ENCODE results near the gene ACOXL.

Gene ACOXL

DNA sequence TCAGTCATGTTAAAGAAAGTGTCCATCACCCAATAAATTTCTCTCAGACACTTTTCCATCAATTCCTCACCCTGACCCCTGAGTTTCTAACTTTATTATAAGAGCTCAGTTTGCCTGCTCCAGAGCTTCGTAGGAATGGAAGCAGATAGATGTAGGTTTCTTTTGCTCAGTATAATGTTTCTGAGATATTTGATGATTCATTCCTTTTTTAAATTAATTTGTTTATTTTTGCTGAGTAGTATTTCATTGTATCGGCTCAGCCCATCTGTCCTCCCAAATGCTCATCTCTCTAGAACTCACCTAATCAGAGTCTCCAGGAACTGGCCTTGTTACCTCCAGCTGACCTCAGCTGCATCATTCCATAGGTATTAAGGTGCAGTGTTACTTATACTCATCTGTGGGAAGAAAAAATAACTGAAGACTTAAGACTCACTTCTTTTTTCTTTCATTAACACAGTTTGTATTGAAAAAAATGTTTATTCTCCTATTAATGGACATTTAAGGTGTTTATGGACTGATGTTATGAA is 376.4 kb downstream of the ACOXL start:
- Histone ChIP-seq H4K20me1 (ENCODE audit: insufficient read depth, low read length) (no peaks in the 10 kb centered on the region), H3F3A (ENCODE audit: insufficient read depth, low read length) (no peaks in the 10 kb centered on the region), H3K4me1 (ENCODE audit: insufficient read depth, low read length, severe bottlenecking) (no peaks in the 10 kb centered on the region), H3K4me3 (ENCODE audit: low read depth, low read length, poor library complexity, severe bottlenecking) (no peak overlapping the region), H2AFZ (ENCODE audit: low read length) (no peak overlapping the region), H3K9me3 (ENCODE audit: low read length) (no peaks in the 10 kb centered on the region), H3K9me2 (ENCODE audit: low read depth, low read length) (no peaks in the 10 kb centered on the region), H3K27me3 (ENCODE audit: insufficient read depth, low read length) (no peaks in the 10 kb centered on the region), H3K9ac (ENCODE audit: low read length) (no peak overlapping the region), H3K27ac (ENCODE audit: low read depth, low read length, poor library complexity, severe bottlenecking) (no peak overlapping the region), H3K4me2 (ENCODE audit: low read length) (no peak overlapping the region), H3K36me3 (ENCODE audit: insufficient read depth, low read length) (no peaks in the 10 kb centered on the region), H3K79me2 (ENCODE audit: insufficient read depth, low read length) (no peaks in the 10 kb centered on the region)
- TF ChIP-seq EZH2 (IDR thresholded peaks at IDR 0.05; ENCODE audit: borderline replicate concordance, low read length): no peak
- TF ChIP-seq, protein P1, sequence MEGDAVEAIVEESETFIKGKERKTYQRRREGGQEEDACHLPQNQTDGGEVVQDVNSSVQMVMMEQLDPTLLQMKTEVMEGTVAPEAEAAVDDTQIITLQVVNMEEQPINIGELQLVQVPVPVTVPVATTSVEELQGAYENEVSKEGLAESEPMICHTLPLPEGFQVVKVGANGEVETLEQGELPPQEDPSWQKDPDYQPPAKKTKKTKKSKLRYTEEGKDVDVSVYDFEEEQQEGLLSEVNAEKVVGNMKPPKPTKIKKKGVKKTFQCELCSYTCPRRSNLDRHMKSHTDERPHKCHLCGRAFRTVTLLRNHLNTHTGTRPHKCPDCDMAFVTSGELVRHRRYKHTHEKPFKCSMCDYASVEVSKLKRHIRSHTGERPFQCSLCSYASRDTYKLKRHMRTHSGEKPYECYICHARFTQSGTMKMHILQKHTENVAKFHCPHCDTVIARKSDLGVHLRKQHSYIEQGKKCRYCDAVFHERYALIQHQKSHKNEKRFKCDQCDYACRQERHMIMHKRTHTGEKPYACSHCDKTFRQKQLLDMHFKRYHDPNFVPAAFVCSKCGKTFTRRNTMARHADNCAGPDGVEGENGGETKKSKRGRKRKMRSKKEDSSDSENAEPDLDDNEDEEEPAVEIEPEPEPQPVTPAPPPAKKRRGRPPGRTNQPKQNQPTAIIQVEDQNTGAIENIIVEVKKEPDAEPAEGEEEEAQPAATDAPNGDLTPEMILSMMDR (IDR thresholded peaks at IDR 0.05; ENCODE audit: low read length): no peak

DNA sequence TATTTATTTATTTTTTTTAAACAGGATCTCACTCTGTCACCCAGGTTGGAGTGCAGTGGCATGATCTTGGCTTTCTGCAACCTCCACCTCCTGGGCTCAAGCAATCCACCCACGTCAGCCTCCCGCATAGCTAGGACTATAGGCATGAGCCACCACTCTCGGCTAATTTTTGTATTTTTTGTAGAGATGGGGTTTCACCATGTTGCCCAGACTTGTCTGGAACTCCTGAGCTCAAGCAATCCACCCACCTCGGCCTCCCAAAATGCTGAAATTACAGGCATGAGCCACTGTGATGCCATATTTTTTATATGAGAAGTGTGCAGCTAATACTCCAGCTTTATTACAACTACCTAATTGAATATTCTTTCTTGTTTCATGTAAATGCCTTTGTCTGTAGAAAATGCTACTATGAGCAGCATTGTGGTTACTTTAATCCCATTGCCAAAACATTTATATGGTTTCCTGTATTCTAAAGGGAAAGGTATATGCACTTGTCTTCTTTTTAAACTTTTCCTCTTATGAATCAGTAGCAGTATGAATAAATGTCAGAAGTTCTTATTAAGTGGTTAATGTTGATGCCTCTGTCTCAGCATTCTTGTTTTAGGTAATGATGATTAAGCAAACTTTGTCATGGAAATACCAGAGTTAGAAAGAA is 378.9 kb downstream of the ACOXL start:
- H3K9me2 ChIP-seq (ENCODE audit: low read depth, low read length): no peaks in the 10 kb centered on the region

DNA sequence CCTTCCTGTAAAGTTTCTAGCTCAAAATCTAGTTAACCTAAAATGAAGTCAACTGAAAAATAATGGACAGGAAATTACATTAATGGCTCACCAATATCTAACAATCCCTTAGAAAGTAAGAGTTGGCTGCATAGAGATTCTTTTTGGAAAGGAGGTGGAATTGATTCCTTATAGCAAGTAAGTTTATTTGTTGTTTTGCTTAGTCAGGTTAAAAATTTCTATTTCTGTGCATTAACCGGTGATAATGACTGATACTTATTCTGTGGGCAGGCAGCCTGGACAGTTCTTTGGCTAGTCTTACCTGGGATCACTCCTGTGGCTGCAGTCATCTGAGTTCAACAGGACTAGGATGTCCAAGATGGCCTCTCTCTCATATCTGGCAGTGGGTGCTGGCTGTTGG is 381.5 kb downstream of the ACOXL start:
- Histone ChIP-seq H3K4me1 (ENCODE audit: insufficient read depth, low read length, severe bottlenecking) (peaks cover 31% of the 10 kb centered on the region), H3K9me3 (ENCODE audit: low read length) (no peaks in the 10 kb centered on the region), H3K27me3 (ENCODE audit: insufficient read depth, low read length) (no peaks in the 10 kb centered on the region), H3K9me2 (ENCODE audit: low read depth, low read length) (no peaks in the 10 kb centered on the region), H3K4me3 (ENCODE audit: low read depth, low read length, poor library complexity, severe bottlenecking) (no peak overlapping the region), H3K79me2 (ENCODE audit: insufficient read depth, low read length) (no peaks in the 10 kb centered on the region), H3K27ac (ENCODE audit: low read depth, low read length, poor library complexity, severe bottlenecking) (no peak overlapping the region), H2AFZ (ENCODE audit: low read length) (no peak overlapping the region), H3K36me3 (ENCODE audit: insufficient read depth, low read length) (no peaks in the 10 kb centered on the region), H4K20me1 (ENCODE audit: insufficient read depth, low read length) (no peaks in the 10 kb centered on the region), H3K9ac (ENCODE audit: low read length) (no peak overlapping the region), H3F3A (ENCODE audit: insufficient read depth, low read length) (peaks cover 8% of the 10 kb centered on the region; the same call in 1 of the 2 replicates), H3K4me2 (ENCODE audit: low read length) (no peak overlapping the region)
- TF ChIP-seq EZH2 (IDR thresholded peaks at IDR 0.05; ENCODE audit: borderline replicate concordance, low read length): no peak
- TF ChIP-seq, protein P1 (IDR thresholded peaks at IDR 0.05; ENCODE audit: low read length): no peak

More for the DNA sequence above, 378.9 kb downstream of the ACOXL start:
- H3K4me2 ChIP-seq (ENCODE audit: low read length): no peak overlapping the region
- H3K4me3 ChIP-seq (ENCODE audit: low read depth, low read length, poor library complexity, severe bottlenecking): no peak overlapping the region
- no peak overlapping the region for H3K27ac ChIP-seq (ENCODE audit: low read depth, low read length, poor library complexity, severe bottlenecking)
- no peaks in the 10 kb centered on the region for H3K9me3 ChIP-seq (ENCODE audit: low read length)
- H3K9ac ChIP-seq (ENCODE audit: low read length): no peak overlapping the region
- H3K79me2 ChIP-seq (ENCODE audit: insufficient read depth, low read length): no peaks in the 10 kb centered on the region
- no peaks in the 10 kb centered on the region for H3K36me3 ChIP-seq (ENCODE audit: insufficient read depth, low read length)
- H2AFZ ChIP-seq (ENCODE audit: low read length): no peak overlapping the region
- peaks cover 5% of the 10 kb centered on the region for H3K4me1 ChIP-seq (ENCODE audit: insufficient read depth, low read length, severe bottlenecking)
- no peaks in the 10 kb centered on the region for H4K20me1 ChIP-seq (ENCODE audit: insufficient read depth, low read length)
- H3F3A ChIP-seq (ENCODE audit: insufficient read depth, low read length): peaks cover 2% of the 10 kb centered on the region; the same call in 1 of the 2 replicates
- TF ChIP-seq, protein P1 (IDR thresholded peaks at IDR 0.05; ENCODE audit: low read length): no peak
- no peak for TF ChIP-seq EZH2 (IDR thresholded peaks at IDR 0.05; ENCODE audit: borderline replicate concordance, low read length)
- no peaks in the 10 kb centered on the region for H3K27me3 ChIP-seq (ENCODE audit: insufficient read depth, low read length)
